ENCODE results near the gene PEX5L.

The PEX5L gene

GRCh38 chr3:179771797-179772196 lies 264.9 kb downstream of the PEX5L start:
- no peak for DNase-seq (ENCODE audit: low spot score)

GRCh38 chr3:179769411-179770247 lies 267.1 kb downstream of the PEX5L start:
- DNase-seq (ENCODE audit: low spot score): no peak

GRCh38 chr3:179768080-179768479 lies 268.7 kb downstream of the PEX5L start:
- DNase-seq (ENCODE audit: low spot score): peak; percentile 58

GRCh38 chr3:179766416-179767133 lies 270.2 kb downstream of the PEX5L start:
- DNase-seq (ENCODE audit: low spot score): no peak

GRCh38 chr3:179765396-179765795 lies 271.3 kb downstream of the PEX5L start:
- no peak for DNase-seq (ENCODE audit: low spot score)

- no peak for DNase-seq (ENCODE audit: low spot score)
Observed at GRCh38 chr3:179760944-179761343, 275.8 kb downstream of the PEX5L start.

GRCh38 chr3:179750720-179751328 lies 285.9 kb downstream of the PEX5L start:
- no peak for DNase-seq (ENCODE audit: low spot score)

- no peak for DNase-seq (ENCODE audit: low spot score)
Observed at GRCh38 chr3:179745716-179746115, 291.0 kb downstream of the PEX5L start.

- DNase-seq (ENCODE audit: low spot score): no peak
Observed at GRCh38 chr3:179745079-179745478, 291.7 kb downstream of the PEX5L start.

All from ecto neural progenitor cell (in vitro differentiated cells).